ENCODE data around the gene GYG1. TPM values are rescaled to one million over a fixed set of nuclear protein-coding genes. Genes with fewer than 3 reads are reported as not detected.

Gene GYG1
- polyA plus RNA-seq, 4 donors: 11.9 to 30.4 (median 25.8) TPM

GRCh38 chr3:149015393-149015792 lies 24.1 kb downstream of the GYG1 start:
- H3K4me1 ChIP-seq (ENCODE audit: control insufficient read depth in 3 of 3, insufficient read depth in 2 of 3, low read depth in 1 of 3, low read length in 2 of 3): no peaks in the 10 kb centered on the region
- no peak for DNase-seq
- 81 to 93% (median 86%) methylated on average over 3 of the region's 3 CpGs for WGBS, 3 donors
- no peak overlapping the region for H3K4me3 ChIP-seq (ENCODE audit: low read depth in 1 of 3, low read length in 3 of 3)
- no peaks in the 10 kb centered on the region for H3K9me3 ChIP-seq (ENCODE audit: control insufficient read depth in 2 of 2, insufficient read depth in 1 of 2, low read depth in 1 of 2, low read length in 1 of 2)
- no peak overlapping the region for H3K27ac ChIP-seq (ENCODE audit: low read depth in 1 of 3, low read length in 2 of 3)
- no peak for FAIRE-seq
- H3K27me3 ChIP-seq (ENCODE audit: control insufficient read depth in 3 of 3, insufficient read depth in 3 of 3, low read length in 3 of 3): no peaks in the 10 kb centered on the region
- H3K36me3 ChIP-seq (ENCODE audit: control insufficient read depth in 3 of 3, insufficient read depth in 2 of 3, low read depth in 1 of 3, low read length in 3 of 3): peaks cover 0 to 39% (median 17%) of the 10 kb centered on the region in 3 donors

GRCh38 chr3:149016242-149016641 lies 24.9 kb downstream of the GYG1 start:
- no peak overlapping the region for H3K27ac ChIP-seq (ENCODE audit: low read depth in 1 of 3, low read length in 2 of 3)

GRCh38 chr3:149016669-149017541 lies 25.6 kb downstream of the GYG1 start:
- no peaks in the 10 kb centered on the region for H3K4me1 ChIP-seq (ENCODE audit: control insufficient read depth in 3 of 3, insufficient read depth in 2 of 3, low read depth in 1 of 3, low read length in 2 of 3)
- H3K27ac ChIP-seq (ENCODE audit: low read depth in 1 of 3, low read length in 2 of 3): peak overlapping the region in 1 of 3 donors; percentile 51
- WGBS, 3 donors: 78 to 90% (median 81%) methylated on average over 9 of the region's 9 CpGs
- no peak overlapping the region for H3K4me3 ChIP-seq (ENCODE audit: low read depth in 1 of 3, low read length in 3 of 3)
- H3K9me3 ChIP-seq (ENCODE audit: control insufficient read depth in 2 of 2, insufficient read depth in 1 of 2, low read depth in 1 of 2, low read length in 1 of 2): no peaks in the 10 kb centered on the region
- H3K27me3 ChIP-seq (ENCODE audit: control insufficient read depth in 3 of 3, insufficient read depth in 3 of 3, low read length in 3 of 3): no peaks in the 10 kb centered on the region
- FAIRE-seq (no peak), DNase-seq (no peak)
- peaks cover 0 to 34% (median 6%) of the 10 kb centered on the region in 3 donors for H3K36me3 ChIP-seq (ENCODE audit: control insufficient read depth in 3 of 3, insufficient read depth in 2 of 3, low read depth in 1 of 3, low read length in 3 of 3)

More at GRCh38 chr3:149016242-149016641, 24.9 kb downstream of the GYG1 start:
- H3K9me3 ChIP-seq (ENCODE audit: control insufficient read depth in 2 of 2, insufficient read depth in 1 of 2, low read depth in 1 of 2, low read length in 1 of 2): no peaks in the 10 kb centered on the region
- H3K36me3 ChIP-seq (ENCODE audit: control insufficient read depth in 3 of 3, insufficient read depth in 2 of 3, low read depth in 1 of 3, low read length in 3 of 3): peaks cover 0 to 37% (median 11%) of the 10 kb centered on the region in 3 donors
- DNase-seq (no peak), FAIRE-seq (no peak)
- H3K4me1 ChIP-seq (ENCODE audit: control insufficient read depth in 3 of 3, insufficient read depth in 2 of 3, low read depth in 1 of 3, low read length in 2 of 3): no peaks in the 10 kb centered on the region
- no peaks in the 10 kb centered on the region for H3K27me3 ChIP-seq (ENCODE audit: control insufficient read depth in 3 of 3, insufficient read depth in 3 of 3, low read length in 3 of 3)
- H3K4me3 ChIP-seq (ENCODE audit: low read depth in 1 of 3, low read length in 3 of 3): no peak overlapping the region
- WGBS, 3 donors: 91 to 98% (median 95%) methylated on average over 1 to 2 of the region's 2 CpGs

GRCh38 chr3:149018247-149018646 lies 26.9 kb downstream of the GYG1 start:
- no peak for DNase-seq
- H3K4me1 ChIP-seq (ENCODE audit: control insufficient read depth in 3 of 3, insufficient read depth in 2 of 3, low read depth in 1 of 3, low read length in 2 of 3): no peaks in the 10 kb centered on the region
- H3K36me3 ChIP-seq (ENCODE audit: control insufficient read depth in 3 of 3, insufficient read depth in 2 of 3, low read depth in 1 of 3, low read length in 3 of 3): peaks cover 0 to 34% (median 6%) of the 10 kb centered on the region in 3 donors
- no peaks in the 10 kb centered on the region for H3K27me3 ChIP-seq (ENCODE audit: control insufficient read depth in 3 of 3, insufficient read depth in 3 of 3, low read length in 3 of 3)
- no peak overlapping the region for H3K27ac ChIP-seq (ENCODE audit: low read depth in 1 of 3, low read length in 2 of 3)
- 59 to 89% (median 80%) methylated on average over 1 of the region's 1 CpG for WGBS, 3 donors
- FAIRE-seq: no peak
- H3K4me3 ChIP-seq (ENCODE audit: low read depth in 1 of 3, low read length in 3 of 3): no peak overlapping the region
- H3K9me3 ChIP-seq (ENCODE audit: control insufficient read depth in 2 of 2, insufficient read depth in 1 of 2, low read depth in 1 of 2, low read length in 1 of 2): no peaks in the 10 kb centered on the region

- Histone ChIP-seq H3K9me3 (ENCODE audit: control insufficient read depth in 2 of 2, insufficient read depth in 1 of 2, low read depth in 1 of 2, low read length in 1 of 2) (no peaks in the 10 kb centered on the region), H3K27me3 (ENCODE audit: control insufficient read depth in 3 of 3, insufficient read depth in 3 of 3, low read length in 3 of 3) (no peaks in the 10 kb centered on the region), H3K4me1 (ENCODE audit: control insufficient read depth in 3 of 3, insufficient read depth in 2 of 3, low read depth in 1 of 3, low read length in 2 of 3) (no peaks in the 10 kb centered on the region), H3K36me3 (ENCODE audit: control insufficient read depth in 3 of 3, insufficient read depth in 2 of 3, low read depth in 1 of 3, low read length in 3 of 3) (peaks cover 0 to 33% (median 9%) of the 10 kb centered on the region in 3 donors), H3K27ac (ENCODE audit: low read depth in 1 of 3, low read length in 2 of 3) (peak overlapping the region in 1 of 3 donors; percentile 17), H3K4me3 (ENCODE audit: low read depth in 1 of 3, low read length in 3 of 3) (no peak overlapping the region)
- no peak for DNase-seq
- 93 to 97% (median 93%) methylated on average over 4 of the region's 4 CpGs for WGBS, 3 donors
- no peak for FAIRE-seq
Observed at GRCh38 chr3:149019580-149019979, 28.2 kb downstream of the GYG1 start.

GRCh38 chr3:149020196-149020838 lies 29.0 kb downstream of the GYG1 start:
- FAIRE-seq (no peak), DNase-seq (no peak)
- H3K4me1 ChIP-seq (ENCODE audit: control insufficient read depth in 3 of 3, insufficient read depth in 2 of 3, low read depth in 1 of 3, low read length in 2 of 3): no peaks in the 10 kb centered on the region
- no peaks in the 10 kb centered on the region for H3K27me3 ChIP-seq (ENCODE audit: control insufficient read depth in 3 of 3, insufficient read depth in 3 of 3, low read length in 3 of 3)
- no peak overlapping the region for H3K4me3 ChIP-seq (ENCODE audit: low read depth in 1 of 3, low read length in 3 of 3)
- no peak overlapping the region for H3K27ac ChIP-seq (ENCODE audit: low read depth in 1 of 3, low read length in 2 of 3)
- 67 to 71% (median 69%) methylated on average over 3 of the region's 3 CpGs for WGBS, 3 donors
- peaks cover 0 to 4% of the 10 kb centered on the region in 2 donors for H3K9me3 ChIP-seq (ENCODE audit: control insufficient read depth in 2 of 2, insufficient read depth in 1 of 2, low read depth in 1 of 2, low read length in 1 of 2)
- peaks cover 0 to 36% (median 11%) of the 10 kb centered on the region in 3 donors for H3K36me3 ChIP-seq (ENCODE audit: control insufficient read depth in 3 of 3, insufficient read depth in 2 of 3, low read depth in 1 of 3, low read length in 3 of 3)

- no peak for FAIRE-seq
- no peak for DNase-seq
- Histone ChIP-seq H3K9me3 (ENCODE audit: control insufficient read depth in 2 of 2, insufficient read depth in 1 of 2, low read depth in 1 of 2, low read length in 1 of 2) (peaks cover 0 to 5% of the 10 kb centered on the region in 2 donors), H3K4me3 (ENCODE audit: low read depth in 1 of 3, low read length in 3 of 3) (no peak overlapping the region), H3K4me1 (ENCODE audit: control insufficient read depth in 3 of 3, insufficient read depth in 2 of 3, low read depth in 1 of 3, low read length in 2 of 3) (no peaks in the 10 kb centered on the region), H3K36me3 (ENCODE audit: control insufficient read depth in 3 of 3, insufficient read depth in 2 of 3, low read depth in 1 of 3, low read length in 3 of 3) (peaks cover 0 to 32% (median 11%) of the 10 kb centered on the region in 3 donors), H3K27ac (ENCODE audit: low read depth in 1 of 3, low read length in 2 of 3) (no peak overlapping the region), H3K27me3 (ENCODE audit: control insufficient read depth in 3 of 3, insufficient read depth in 3 of 3, low read length in 3 of 3) (no peaks in the 10 kb centered on the region)
- 65 to 74% (median 73%) methylated on average over 4 of the region's 4 CpGs for WGBS, 3 donors
Observed at GRCh38 chr3:149020839-149021252, 29.5 kb downstream of the GYG1 start.

GRCh38 chr3:149021830-149022229 lies 30.5 kb downstream of the GYG1 start:
- no peak for DNase-seq
- WGBS, 3 donors: 51 to 79% (median 66%) methylated on average over 1 of the region's 1 CpG
- Histone ChIP-seq H3K9me3 (ENCODE audit: control insufficient read depth in 2 of 2, insufficient read depth in 1 of 2, low read depth in 1 of 2, low read length in 1 of 2) (peaks cover 0 to 5% of the 10 kb centered on the region in 2 donors), H3K36me3 (ENCODE audit: control insufficient read depth in 3 of 3, insufficient read depth in 2 of 3, low read depth in 1 of 3, low read length in 3 of 3) (peaks cover 0 to 29% (median 11%) of the 10 kb centered on the region in 3 donors), H3K4me1 (ENCODE audit: control insufficient read depth in 3 of 3, insufficient read depth in 2 of 3, low read depth in 1 of 3, low read length in 2 of 3) (no peaks in the 10 kb centered on the region), H3K27me3 (ENCODE audit: control insufficient read depth in 3 of 3, insufficient read depth in 3 of 3, low read length in 3 of 3) (no peaks in the 10 kb centered on the region), H3K4me3 (ENCODE audit: low read depth in 1 of 3, low read length in 3 of 3) (no peak overlapping the region), H3K27ac (ENCODE audit: low read depth in 1 of 3, low read length in 2 of 3) (no peak overlapping the region)
- no peak for FAIRE-seq
